Measurements from ENCODE around the gene ARGLU1. TPM values are rescaled to one million over a fixed set of nuclear protein-coding genes. Genes with fewer than 3 reads are reported as not detected.

Gene ARGLU1
- total RNA-seq, 2 experiments from 2014 or later, result 89.2 to 91.8 TPM

DNA sequence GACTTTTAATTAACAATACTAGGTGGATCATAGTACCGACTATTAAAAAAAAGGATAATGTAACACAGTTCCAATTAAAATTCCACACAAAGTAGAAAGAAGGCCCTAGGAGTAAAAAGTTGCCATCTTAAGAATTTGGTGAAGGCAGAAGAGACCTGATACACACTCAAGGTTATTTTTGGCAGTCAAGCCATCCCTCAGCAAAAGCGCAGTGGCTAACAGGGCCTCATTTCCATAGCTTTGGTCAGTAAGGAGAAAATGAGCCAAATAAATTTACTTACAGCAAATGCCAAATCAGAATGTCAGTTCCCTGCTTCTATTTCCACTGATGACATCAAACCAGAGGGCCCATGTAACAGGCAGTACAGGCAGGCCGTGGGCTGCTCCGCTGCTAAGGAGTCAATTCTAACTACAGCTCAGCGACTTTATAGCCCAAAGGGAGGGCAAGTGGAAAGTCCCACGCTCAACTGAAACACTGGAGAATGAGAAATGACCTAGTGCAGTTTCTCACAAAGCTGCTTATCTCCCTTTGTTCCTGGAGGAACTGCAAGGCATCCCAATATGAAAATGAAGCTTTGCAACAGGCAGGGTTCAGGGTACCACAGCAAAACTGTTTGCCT, 6.3 kb downstream of the ARGLU1 start:
- POLR2A ChIA-PET, result interaction anchor here (1.0 kb wide), 1 partner anchor 37 kb away, joined by 4 read pairs; no protein-coding TSS in a partner anchor

DNA sequence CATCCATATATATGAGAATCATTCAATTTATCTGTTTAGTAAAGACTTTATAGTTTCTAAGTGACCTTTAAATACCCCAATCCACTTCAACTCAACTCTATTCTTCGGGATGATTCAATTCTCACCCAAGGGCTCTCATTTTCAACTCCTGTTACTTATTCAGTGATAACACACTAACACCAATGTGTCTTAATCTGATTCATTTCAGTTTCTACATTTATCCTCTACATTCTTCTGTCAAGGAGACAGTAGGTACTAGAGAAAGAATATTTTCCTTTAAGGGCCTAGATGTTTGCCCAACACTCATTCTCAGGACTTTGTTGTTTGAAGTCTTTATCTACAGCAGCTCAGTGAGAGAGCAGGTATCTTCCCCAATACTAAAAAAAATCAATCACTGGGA, 7.1 kb downstream of the ARGLU1 start:
- TF ChIP-seq CTCF (IDR thresholded peaks at IDR 0.05), result no peak
- ChIA-PET POLR2A (no interaction called here), CTCF (no interaction called here)
- no peaks in the 10 kb centered on the region for H3K27me3 Mint-ChIP-seq
- intact Hi-C loops (cut with micrococcal nuclease), result no loop called here
- peaks cover 54% of the 10 kb centered on the region for H3K36me3 Mint-ChIP-seq (ENCODE audit: low read depth)
- peak; percentile 64 for ATAC-seq
- peaks cover 63% of the 10 kb centered on the region for H3K4me1 Mint-ChIP-seq (ENCODE audit: low read depth)
- H3K4me3 Mint-ChIP-seq, result peak overlapping the region; percentile 24
- no peak for DNase-seq
- H3K27ac Mint-ChIP-seq, result peak overlapping the region; percentile 84
- H3K9me3 Mint-ChIP-seq, result no peaks in the 10 kb centered on the region

More for the DNA sequence above, 6.3 kb downstream of the ARGLU1 start:
- intact Hi-C loops (cut with micrococcal nuclease), result no loop called here
- H3K36me3 Mint-ChIP-seq (ENCODE audit: low read depth), result peaks cover 53% of the 10 kb centered on the region
- no peak for TF ChIP-seq CTCF (IDR thresholded peaks at IDR 0.05)
- DNase-seq (peak; percentile 75), ATAC-seq (peak; percentile 88)
- H3K27ac Mint-ChIP-seq, result peak overlapping the region; percentile 84
- H3K27me3 Mint-ChIP-seq, result no peaks in the 10 kb centered on the region
- CTCF ChIA-PET, result interaction anchor here (1.0 to 1.3 kb wide), 2 partner anchors 25 to 58 kb away, joined by 3 to 5 read pairs; no protein-coding TSS in a partner anchor
- peak overlapping the region; percentile 27 for H3K4me3 Mint-ChIP-seq
- H3K9me3 Mint-ChIP-seq, result no peaks in the 10 kb centered on the region
- H3K4me1 Mint-ChIP-seq (ENCODE audit: low read depth), result peaks cover 67% of the 10 kb centered on the region

GRCh38 chr13:106558527-106558926, 9.4 kb downstream of the ARGLU1 start:
- ChIA-PET CTCF (interaction anchor here (0.6 to 1.3 kb wide), 2 partner anchors 61 to 69 kb away, joined by 3 to 4 read pairs; no protein-coding TSS in a partner anchor), POLR2A (interaction anchor here (0.8 to 1.0 kb wide), 2 partner anchors 8 to 13 kb away, joined by 3 read pairs; no protein-coding TSS in a partner anchor)
- Mint-ChIP-seq H3K27ac (no peak overlapping the region), H3K27me3 (no peaks in the 10 kb centered on the region), H3K36me3 (ENCODE audit: low read depth) (peaks cover 59% of the 10 kb centered on the region), H3K4me3 (no peak overlapping the region), H3K4me1 (ENCODE audit: low read depth) (peaks cover 53% of the 10 kb centered on the region), H3K9me3 (no peaks in the 10 kb centered on the region)
- no peak for TF ChIP-seq CTCF (IDR thresholded peaks at IDR 0.05)
- ATAC-seq (no peak), DNase-seq (no peak)
- intact Hi-C loops (cut with micrococcal nuclease), result no loop called here

DNA sequence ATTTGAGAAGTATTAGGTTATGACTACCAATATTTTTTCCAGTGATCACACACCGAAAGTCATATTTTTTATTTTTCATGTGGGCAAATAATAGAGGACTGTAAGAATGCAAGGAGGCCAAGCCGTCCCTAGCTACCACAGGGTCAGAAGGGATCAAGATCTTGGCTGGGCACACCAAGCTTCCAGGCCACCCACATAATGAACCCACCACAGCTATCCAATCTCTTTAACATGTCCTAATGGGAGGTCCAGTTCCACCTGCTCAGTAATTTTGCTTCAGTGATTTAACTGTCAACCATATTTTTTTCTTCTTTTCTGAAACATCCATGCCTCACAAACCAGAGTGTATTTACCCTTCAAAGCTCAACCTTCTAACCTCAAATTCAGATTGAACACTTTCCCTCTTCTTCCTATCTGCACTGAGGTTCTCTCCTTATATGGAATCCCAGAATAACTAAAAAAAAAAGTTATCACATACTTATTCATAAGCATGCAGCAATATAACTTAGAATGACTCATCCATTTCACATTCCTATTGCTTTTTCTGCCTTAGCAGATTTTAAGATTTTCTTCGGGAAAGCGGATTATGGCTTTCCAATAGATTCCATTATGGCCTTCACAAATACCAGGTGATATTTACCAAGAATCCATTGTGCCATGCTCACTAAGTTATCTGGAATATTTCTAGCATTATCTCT, 12.2 kb downstream of the ARGLU1 start:
- DNase-seq (no peak), ATAC-seq (no peak)
- Mint-ChIP-seq H3K9me3 (no peaks in the 10 kb centered on the region), H3K4me3 (no peak overlapping the region), H3K36me3 (ENCODE audit: low read depth) (peaks cover 67% of the 10 kb centered on the region), H3K4me1 (ENCODE audit: low read depth) (peaks cover 48% of the 10 kb centered on the region), H3K27ac (no peak overlapping the region), H3K27me3 (no peaks in the 10 kb centered on the region)
- TF ChIP-seq CTCF (IDR thresholded peaks at IDR 0.05), result no peak
- POLR2A ChIA-PET, result interaction anchor here (1.1 kb wide), 2 partner anchors 11 kb away, joined by 3 read pairs; no protein-coding TSS in a partner anchor
- CTCF ChIA-PET, result interaction anchor here (0.6 kb wide), 1 partner anchor 20 kb away, joined by 3 read pairs; no protein-coding TSS in a partner anchor
- intact Hi-C loops (cut with micrococcal nuclease), result no loop called here

GRCh38 chr13:106551751-106552150, 16.2 kb downstream of the ARGLU1 start:
- no peak for TF ChIP-seq CTCF (IDR thresholded peaks at IDR 0.05)
- CTCF ChIA-PET, result interaction anchor here (1.0 to 1.5 kb wide), 2 partner anchors 15 to 68 kb away, joined by 4 to 5 read pairs; partner anchors contain the start of gene EFNB2
- peaks cover 65% of the 10 kb centered on the region for H3K36me3 Mint-ChIP-seq (ENCODE audit: low read depth)
- DNase-seq, result no peak
- H3K27ac Mint-ChIP-seq, result peak overlapping the region; percentile 7
- no peak for ATAC-seq
- intact Hi-C loops (cut with micrococcal nuclease), result no loop called here
- no peaks in the 10 kb centered on the region for H3K27me3 Mint-ChIP-seq
- POLR2A ChIA-PET, result interaction anchor here (0.9 kb wide), 1 partner anchor 16 kb away, joined by 3 read pairs; the partner anchor contains the start of gene ARGLU1
- H3K4me1 Mint-ChIP-seq (ENCODE audit: low read depth), result peaks cover 45% of the 10 kb centered on the region
- no peaks in the 10 kb centered on the region for H3K9me3 Mint-ChIP-seq
- no peak overlapping the region for H3K4me3 Mint-ChIP-seq
